HepG2 (cell line): ENCODE measurements around the gene ACTN2. TPM values are rescaled to one million over a fixed set of nuclear protein-coding genes. Genes with fewer than 3 reads are reported as not detected.

Experiments used
- EEA1 ChIP-seq: sonication (generic); formaldehyde crosslinking; IDR thresholded peaks from 2 replicates; pipeline ENCODE4 v1.5.1; 2020; ENCODE audit warnings: mild to moderate bottlenecking, missing genetic modification reagents, borderline replicate concordance
- KLF11 ChIP-seq: IDR thresholded peaks from 2 replicates; pipeline ENCODE4 v1.6.1; 2016; ENCODE audit warnings: missing compliant biosample characterization
- MAFF ChIP-seq: IDR thresholded peaks from 2 replicates; pipeline ENCODE4 v1.6.1; 2011; ENCODE audit warnings: low read depth, low read length, improper control_type of control experiment
- NR2F2 ChIP-seq: IDR thresholded peaks from 2 replicates; pipeline ENCODE4 v1.6.1; 2012; ENCODE audit warnings: low read depth, inconsistent platforms, borderline replicate concordance
- PATZ1 ChIP-seq: sonication (generic); formaldehyde crosslinking; IDR thresholded peaks from 2 replicates; pipeline ENCODE4 v1.4.0; 2020; ENCODE audit warnings: missing genetic modification reagents
- SNAI1 ChIP-seq: sonication (generic); formaldehyde crosslinking; IDR thresholded peaks from 2 replicates; pipeline ENCODE4 v1.5.0; 2020; ENCODE audit warnings: mild to moderate bottlenecking, missing genetic modification reagents, borderline replicate concordance
- TRIM24 ChIP-seq: sonication (generic); formaldehyde crosslinking; IDR thresholded peaks from 2 replicates; pipeline ENCODE4 v1.8.0; 2022; ENCODE audit warnings: mild to moderate bottlenecking, missing genetic modification reagents
- WIZ ChIP-seq: sonication (generic); formaldehyde crosslinking; IDR thresholded peaks from 2 replicates; pipeline ENCODE4 v1.5.1; 2020; ENCODE audit warnings: mild to moderate bottlenecking, missing genetic modification reagents
- ZBTB8A ChIP-seq: sonication (generic); formaldehyde crosslinking; IDR thresholded peaks from 2 replicates; pipeline ENCODE4 v1.4.0; 2020; ENCODE audit warnings: mild to moderate bottlenecking, low read depth, missing genetic modification reagents, borderline replicate concordance
- ZHX1 ChIP-seq: sonication (generic); formaldehyde crosslinking; IDR thresholded peaks from 2 replicates; pipeline ENCODE4 v1.8.1; 2022; ENCODE audit warnings: low read depth, mild to moderate bottlenecking, missing genetic modification reagents
- ZKSCAN8 ChIP-seq: IDR thresholded peaks from 2 replicates; pipeline ENCODE4 v1.6.1; 2016; ENCODE audit warnings: borderline replicate concordance, missing genetic modification reagents, missing compliant biosample characterization
- ZMYM4 ChIP-seq: sonication (generic); formaldehyde crosslinking; IDR thresholded peaks from 2 replicates; pipeline ENCODE4 v1.8.1; 2023; ENCODE audit warnings: mild to moderate bottlenecking, missing genetic modification reagents
- ZNF547 ChIP-seq: sonication (generic); formaldehyde crosslinking; IDR thresholded peaks from 2 replicates; pipeline ENCODE4 v1.5.1; 2020; ENCODE audit warnings: mild to moderate bottlenecking, missing genetic modification reagents
- ZNF619 ChIP-seq: sonication (generic); formaldehyde crosslinking; IDR thresholded peaks from 2 replicates; pipeline ENCODE4 v1.4.0; 2020; ENCODE audit warnings: mild to moderate bottlenecking, missing genetic modification reagents
- ZNF644 ChIP-seq: IDR thresholded peaks from 2 replicates; pipeline ENCODE4 v1.6.1; 2016; ENCODE audit warnings: low read depth
- ZNF652 ChIP-seq: IDR thresholded peaks from 2 replicates; pipeline ENCODE4 v1.6.1; 2016; ENCODE audit warnings: low read depth, borderline replicate concordance
- ZNF678 ChIP-seq: sonication (generic); formaldehyde crosslinking; IDR thresholded peaks from 2 replicates; pipeline ENCODE4 v1.4.0; 2020; ENCODE audit warnings: mild to moderate bottlenecking, missing genetic modification reagents
- ZNF747 ChIP-seq: sonication (generic); formaldehyde crosslinking; IDR thresholded peaks from 2 replicates; pipeline ENCODE4 v1.8.1; 2023; ENCODE audit warnings: missing genetic modification reagents, mild to moderate bottlenecking, borderline replicate concordance
- ZNF839 ChIP-seq: sonication (generic); formaldehyde crosslinking; IDR thresholded peaks from 2 replicates; pipeline ENCODE4 v1.4.0; 2020; ENCODE audit warnings: missing genetic modification reagents, mild to moderate bottlenecking, borderline replicate concordance
- ZNF841 ChIP-seq: sonication (generic); formaldehyde crosslinking; IDR thresholded peaks from 2 replicates; pipeline ENCODE4 v1.8.1; 2023; ENCODE audit warnings: missing genetic modification reagents, borderline replicate concordance
- polyA plus RNA-seq, 8 experiments: library from polyadenylated mRNA; depleted of rRNA in 3 of 8; stranded (reverse) in 7 of 8; unstranded in 1 of 8; fragments of >200 nt; fragmentation: Illumina TruSeq in 4 of 8; extraction: Trizol in 4 of 8; gene quantifications; 2 replicates each; pipeline versions ENCODE4 v1.2.1 to v1.2.3, GENCODE V29; 2011 to 2016; ENCODE audit warnings: low read depth in 4 of 8, missing spikeins in 1 of 8, mixed read lengths in 1 of 8; ENCODE audit not compliant: insufficient read depth in 1 of 8
- total RNA-seq, 5 experiments: library from RNA; depleted of rRNA; stranded (reverse); fragments of >200 nt; fragmentation: Illumina TruSeq; extraction: Trizol; gene quantifications; 2 replicates each; pipeline ENCODE4 v1.2.3, GENCODE V29; 2016; ENCODE audit warnings: low read depth in 1 of 5
- TF ChIP-seq, protein P1 (sequence below): sonication (generic); formaldehyde crosslinking; conservative IDR thresholded peaks from 2 replicates; pipeline ENCODE4 v1.8.0; 2022; ENCODE audit warnings: missing genetic modification reagents
- TF ChIP-seq, protein P2 (sequence below): sonication (generic); formaldehyde crosslinking; conservative IDR thresholded peaks from 2 replicates; pipeline ENCODE4 v1.8.1; 2023; ENCODE audit warnings: missing genetic modification reagents

ACTN2 gene
- total and polyA plus RNA-seq, 2 of the 13 experiments (the other 11 are each of a cell fraction or from before 2014, with no cell fraction given) = 0.04 to 0.13 TPM

GRCh38 chr1:236795035-236795756, 108.9 kb downstream of the ACTN2 start, which contains the start of gene MTR (continued):
- TF ChIP-seq ZBTB8A (CRISPR knock-in tag) (no peak), ZNF747 (CRISPR knock-in tag) (peak; percentile 91; the same call in 1 of the 2 replicates), ZNF644 (CRISPR knock-in tag) (0 out of 2 replicates have a peak, but pooled peaks have one; percentile 38), KLF11 (CRISPR knock-in tag) (peak; percentile 53), ZHX1 (CRISPR knock-in tag) (0 out of 2 replicates have a peak, but pooled peaks have one; percentile 62), ZKSCAN8 (CRISPR knock-in tag) (peak; percentile 1; the same call in 1 of the 2 replicates), MAFF (no peak), NR2F2 (no peak; the same call in 1 of the 2 replicates), SNAI1 (peak; percentile 68; the same call in 1 of the 2 replicates), ZNF619 (CRISPR knock-in tag) (peak; percentile 60; the same call in 1 of the 2 replicates), ZNF841 (0 out of 2 replicates have a peak, but pooled peaks have one; percentile 26), ZNF839 (CRISPR knock-in tag) (peak; percentile 37; the same call in 1 of the 2 replicates), ZNF547 (CRISPR knock-in tag) (peak; percentile 88; the same call in 1 of the 2 replicates), EEA1 (no peak), TRIM24 (CRISPR knock-in tag) (no peak), ZMYM4 (CRISPR knock-in tag) (peak; percentile 60; the same call in 1 of the 2 replicates), WIZ (no peak), PATZ1 (CRISPR knock-in tag) (0 out of 2 replicates have a peak, but pooled peaks have one; percentile 19), ZNF678 (CRISPR knock-in tag) (no peak), ZNF652 (CRISPR knock-in tag) (no peak)
- TF ChIP-seq, protein P1, sequence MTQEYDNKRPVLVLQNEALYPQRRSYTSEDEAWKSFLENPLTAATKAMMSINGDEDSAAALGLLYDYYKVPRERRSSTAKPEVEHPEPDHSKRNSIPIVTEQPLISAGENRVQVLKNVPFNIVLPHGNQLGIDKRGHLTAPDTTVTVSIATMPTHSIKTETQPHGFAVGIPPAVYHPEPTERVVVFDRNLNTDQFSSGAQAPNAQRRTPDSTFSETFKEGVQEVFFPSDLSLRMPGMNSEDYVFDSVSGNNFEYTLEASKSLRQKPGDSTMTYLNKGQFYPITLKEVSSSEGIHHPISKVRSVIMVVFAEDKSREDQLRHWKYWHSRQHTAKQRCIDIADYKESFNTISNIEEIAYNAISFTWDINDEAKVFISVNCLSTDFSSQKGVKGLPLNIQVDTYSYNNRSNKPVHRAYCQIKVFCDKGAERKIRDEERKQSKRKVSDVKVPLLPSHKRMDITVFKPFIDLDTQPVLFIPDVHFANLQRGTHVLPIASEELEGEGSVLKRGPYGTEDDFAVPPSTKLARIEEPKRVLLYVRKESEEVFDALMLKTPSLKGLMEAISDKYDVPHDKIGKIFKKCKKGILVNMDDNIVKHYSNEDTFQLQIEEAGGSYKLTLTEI (CRISPR knock-in tag) = no peak
- TF ChIP-seq, protein P2, sequence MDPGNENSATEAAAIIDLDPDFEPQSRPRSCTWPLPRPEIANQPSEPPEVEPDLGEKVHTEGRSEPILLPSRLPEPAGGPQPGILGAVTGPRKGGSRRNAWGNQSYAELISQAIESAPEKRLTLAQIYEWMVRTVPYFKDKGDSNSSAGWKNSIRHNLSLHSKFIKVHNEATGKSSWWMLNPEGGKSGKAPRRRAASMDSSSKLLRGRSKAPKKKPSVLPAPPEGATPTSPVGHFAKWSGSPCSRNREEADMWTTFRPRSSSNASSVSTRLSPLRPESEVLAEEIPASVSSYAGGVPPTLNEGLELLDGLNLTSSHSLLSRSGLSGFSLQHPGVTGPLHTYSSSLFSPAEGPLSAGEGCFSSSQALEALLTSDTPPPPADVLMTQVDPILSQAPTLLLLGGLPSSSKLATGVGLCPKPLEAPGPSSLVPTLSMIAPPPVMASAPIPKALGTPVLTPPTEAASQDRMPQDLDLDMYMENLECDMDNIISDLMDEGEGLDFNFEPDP (CRISPR knock-in tag) = no peak
